H1 (cell line): ENCODE results near the gene HMOX2.

Experiments
- CEBPB ChIP-seq: IDR thresholded peaks from 2 replicates; pipeline ENCODE4 v1.6.1; 2012; ENCODE audit warnings: low read depth, low read length
- EP300 ChIP-seq, 2 experiments: IDR thresholded peaks; 1 replicate in 1 of 2; 2 replicates in 1 of 2; pipeline ENCODE4 v1.6.1; 2011 to 2012; ENCODE audit warnings: low read depth in 2 of 2, low read length in 2 of 2, mild to moderate bottlenecking in 2 of 2, borderline replicate concordance in 1 of 2, inconsistent platforms in 1 of 2, moderate library complexity in 1 of 2
- EZH2 ChIP-seq: fragments of 200-600 bp; sonication (generic); IDR thresholded peaks from 2 replicates; pipeline ENCODE4 v1.7.1; 2012; ENCODE audit warnings: low read depth, mild to moderate bottlenecking, moderate library complexity, low read length, inconsistent platforms; ENCODE audit not compliant: severe bottlenecking
- JUND ChIP-seq: IDR thresholded peaks from 2 replicates; pipeline ENCODE4 v1.6.1; 2011; ENCODE audit warnings: mild to moderate bottlenecking, improper control_type of control experiment, low read length
- KDM1A ChIP-seq: fragments of 200-600, 300-600 bp; sonication (generic); IDR thresholded peaks from 2 replicates; pipeline ENCODE4 v1.7.1; 2016; ENCODE audit warnings: mild to moderate bottlenecking, low read length, borderline replicate concordance
- KDM5A ChIP-seq: fragments of 200-600 bp; IDR thresholded peaks from 2 replicates; pipeline ENCODE4 v1.7.1; 2012; ENCODE audit warnings: mild to moderate bottlenecking, low read length, inconsistent platforms, mixed read lengths
- NANOG ChIP-seq: IDR thresholded peaks from 2 replicates; pipeline ENCODE4 v1.6.1; 2011; ENCODE audit warnings: low read length, low read depth, mild to moderate bottlenecking, inconsistent platforms; ENCODE audit not compliant: insufficient read depth, poor library complexity, severe bottlenecking
- POLR2A ChIP-seq, 2 experiments: IDR thresholded peaks; 1 replicate in 1 of 2; 2 replicates in 1 of 2; pipeline ENCODE4 v1.6.1; 2011; ENCODE audit warnings: low read depth in 2 of 2, low read length in 2 of 2, mild to moderate bottlenecking in 2 of 2; ENCODE audit errors: control extremely low read depth in 1 of 2
- RAD21 ChIP-seq, 2 experiments: IDR thresholded peaks in 1 of 2; conservative IDR thresholded peaks in 1 of 2; 2 replicates each; pipeline ENCODE4 v1.6.1; 2011; ENCODE audit warnings: low read depth in 2 of 2, low read length in 2 of 2, improper control_type of control experiment in 1 of 2, inconsistent platforms in 1 of 2, mild to moderate bottlenecking in 1 of 2, moderate library complexity in 1 of 2
- TAF1 ChIP-seq: IDR thresholded peaks from 2 replicates; pipeline ENCODE4 v1.6.1; 2011; ENCODE audit warnings: mild to moderate bottlenecking, low read depth, low read length
- TBP ChIP-seq: IDR thresholded peaks from 2 replicates; pipeline ENCODE4 v1.6.1; 2011; ENCODE audit warnings: low read depth, low read length, improper control_type of control experiment
- ZNF274 ChIP-seq: IDR thresholded peaks from 2 replicates; pipeline ENCODE4 v1.7.0; 2012; ENCODE audit warnings: low read length, borderline replicate concordance; ENCODE audit errors: extremely low read depth
- TF ChIP-seq, protein P1 (sequence below), 3 experiments: IDR thresholded peaks; 1 replicate in 2 of 3; 2 replicates in 1 of 3; pipeline versions ENCODE4 v1.5.1 to v1.6.1; 2011; ENCODE audit warnings: low read length in 3 of 3, mild to moderate bottlenecking in 3 of 3, inconsistent platforms in 2 of 3, low read depth in 1 of 3, moderate library complexity in 1 of 3; ENCODE audit not compliant: insufficient read depth in 1 of 3; ENCODE audit errors: control extremely low read depth in 1 of 3

DNA sequence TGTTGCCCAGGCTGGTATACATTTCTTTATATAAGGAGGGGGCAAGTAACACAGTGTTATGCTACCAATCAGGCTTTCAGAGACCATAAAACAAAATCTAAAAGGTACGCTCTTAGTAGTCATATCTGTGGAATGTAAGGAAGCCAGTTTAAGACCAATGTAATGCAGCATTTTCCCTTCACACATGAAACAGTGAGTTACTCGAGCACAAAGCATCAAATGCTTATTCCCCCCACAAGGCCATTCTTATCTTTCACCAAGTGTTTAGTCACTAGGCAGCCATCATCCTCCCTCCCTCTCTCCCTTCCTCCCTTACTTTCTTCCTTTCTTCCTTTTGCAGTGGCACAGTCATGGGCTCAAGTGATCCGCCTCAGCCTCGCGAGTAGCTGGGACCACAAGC, 12.8 kb downstream of the HMOX2 start:
- TF ChIP-seq, protein P1, sequence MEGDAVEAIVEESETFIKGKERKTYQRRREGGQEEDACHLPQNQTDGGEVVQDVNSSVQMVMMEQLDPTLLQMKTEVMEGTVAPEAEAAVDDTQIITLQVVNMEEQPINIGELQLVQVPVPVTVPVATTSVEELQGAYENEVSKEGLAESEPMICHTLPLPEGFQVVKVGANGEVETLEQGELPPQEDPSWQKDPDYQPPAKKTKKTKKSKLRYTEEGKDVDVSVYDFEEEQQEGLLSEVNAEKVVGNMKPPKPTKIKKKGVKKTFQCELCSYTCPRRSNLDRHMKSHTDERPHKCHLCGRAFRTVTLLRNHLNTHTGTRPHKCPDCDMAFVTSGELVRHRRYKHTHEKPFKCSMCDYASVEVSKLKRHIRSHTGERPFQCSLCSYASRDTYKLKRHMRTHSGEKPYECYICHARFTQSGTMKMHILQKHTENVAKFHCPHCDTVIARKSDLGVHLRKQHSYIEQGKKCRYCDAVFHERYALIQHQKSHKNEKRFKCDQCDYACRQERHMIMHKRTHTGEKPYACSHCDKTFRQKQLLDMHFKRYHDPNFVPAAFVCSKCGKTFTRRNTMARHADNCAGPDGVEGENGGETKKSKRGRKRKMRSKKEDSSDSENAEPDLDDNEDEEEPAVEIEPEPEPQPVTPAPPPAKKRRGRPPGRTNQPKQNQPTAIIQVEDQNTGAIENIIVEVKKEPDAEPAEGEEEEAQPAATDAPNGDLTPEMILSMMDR (IDR thresholded peaks at IDR 0.05; ENCODE audit: control extremely low read depth in 1 of 3, insufficient read depth in 1 of 3, low read depth in 1 of 3, low read length in 3 of 3): no peak
- no peak for TF ChIP-seq ZNF274
- no peak for TF ChIP-seq NANOG
- TF ChIP-seq TAF1: no peak
- no peak for TF ChIP-seq RAD21 (IDR thresholded peaks at IDR 0.05 in 1 of 2, conservative IDR thresholded peaks at IDR 0.05 in 1 of 2; ENCODE audit: low read depth in 2 of 2, low read length in 2 of 2)
- TF ChIP-seq JUND: no peak
- TF ChIP-seq CEBPB: no peak
- TF ChIP-seq EP300 (IDR thresholded peaks at IDR 0.05; ENCODE audit: borderline replicate concordance in 1 of 2, low read depth in 2 of 2, low read length in 2 of 2): no peak
- no peak for TF ChIP-seq TBP
- TF ChIP-seq EZH2: no peak
- TF ChIP-seq KDM5A: no peak
- no peak for TF ChIP-seq POLR2A (IDR thresholded peaks at IDR 0.05; ENCODE audit: control extremely low read depth in 1 of 2, low read depth in 2 of 2, low read length in 2 of 2)
- TF ChIP-seq KDM1A: no peak
